ENCODE results near the gene ELP6. TPM values are rescaled to one million over a fixed set of nuclear protein-coding genes. Genes with fewer than 3 reads are reported as not detected.

The ELP6 gene
- total and polyA plus RNA-seq, 2 donors (not counting 1 experiment from before 2014, with no cell fraction given): 29.4 to 32.0 TPM

DNA sequence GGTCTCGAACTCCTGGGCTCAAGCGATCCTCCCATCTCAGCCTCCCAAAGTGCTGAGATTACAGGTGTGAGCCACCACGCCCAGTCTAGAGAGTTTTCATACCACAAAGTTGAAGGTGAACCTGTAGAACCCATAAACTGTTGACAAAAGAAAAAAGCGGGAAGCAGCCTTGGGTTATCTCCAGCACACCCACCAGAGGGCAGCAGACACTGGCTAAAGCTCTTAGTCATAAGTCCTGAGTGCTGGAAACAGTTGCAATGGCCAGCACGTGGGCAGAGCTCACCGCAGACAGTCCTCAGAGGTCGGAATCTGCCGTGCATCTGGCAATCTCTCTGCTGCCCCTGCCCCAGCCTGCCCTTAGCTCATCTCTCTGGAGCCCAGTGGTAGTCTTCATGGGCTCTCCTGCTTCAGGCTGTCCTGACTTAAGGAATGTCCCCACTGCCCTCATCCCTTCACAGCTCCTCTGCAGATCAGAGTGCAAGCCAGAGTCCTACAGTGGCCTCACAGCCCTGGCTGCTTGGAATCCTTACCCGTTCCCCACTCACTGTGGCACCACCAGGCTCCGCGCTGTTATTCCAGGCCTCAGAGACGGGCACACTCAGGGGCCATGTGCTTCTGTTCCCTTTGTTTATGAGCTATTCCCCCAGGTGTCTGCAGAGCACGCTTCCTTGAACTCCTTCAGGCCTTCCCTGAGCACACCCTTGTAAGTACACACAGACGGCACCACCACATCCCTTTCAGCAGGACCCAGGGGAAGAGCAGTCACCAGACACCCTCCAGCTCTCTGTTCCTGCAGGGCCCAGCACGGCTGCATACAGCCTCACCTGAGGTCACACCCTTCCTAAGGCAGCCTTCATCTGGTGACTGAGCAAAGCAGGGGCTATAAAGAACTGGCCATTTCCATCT is 8.8 kb upstream of the ELP6 start:
- TF ChIP-seq EZH2 (IDR thresholded peaks at IDR 0.05; ENCODE audit: borderline replicate concordance, insufficient read depth, low read depth, low read length, poor library complexity, severe bottlenecking): no peak
- TF ChIP-seq, protein P1, sequence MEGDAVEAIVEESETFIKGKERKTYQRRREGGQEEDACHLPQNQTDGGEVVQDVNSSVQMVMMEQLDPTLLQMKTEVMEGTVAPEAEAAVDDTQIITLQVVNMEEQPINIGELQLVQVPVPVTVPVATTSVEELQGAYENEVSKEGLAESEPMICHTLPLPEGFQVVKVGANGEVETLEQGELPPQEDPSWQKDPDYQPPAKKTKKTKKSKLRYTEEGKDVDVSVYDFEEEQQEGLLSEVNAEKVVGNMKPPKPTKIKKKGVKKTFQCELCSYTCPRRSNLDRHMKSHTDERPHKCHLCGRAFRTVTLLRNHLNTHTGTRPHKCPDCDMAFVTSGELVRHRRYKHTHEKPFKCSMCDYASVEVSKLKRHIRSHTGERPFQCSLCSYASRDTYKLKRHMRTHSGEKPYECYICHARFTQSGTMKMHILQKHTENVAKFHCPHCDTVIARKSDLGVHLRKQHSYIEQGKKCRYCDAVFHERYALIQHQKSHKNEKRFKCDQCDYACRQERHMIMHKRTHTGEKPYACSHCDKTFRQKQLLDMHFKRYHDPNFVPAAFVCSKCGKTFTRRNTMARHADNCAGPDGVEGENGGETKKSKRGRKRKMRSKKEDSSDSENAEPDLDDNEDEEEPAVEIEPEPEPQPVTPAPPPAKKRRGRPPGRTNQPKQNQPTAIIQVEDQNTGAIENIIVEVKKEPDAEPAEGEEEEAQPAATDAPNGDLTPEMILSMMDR (IDR thresholded peaks at IDR 0.05): peak; percentile 92
- Histone ChIP-seq H2AFZ (ENCODE audit: insufficient read depth, low read depth, low read length, poor library complexity, severe bottlenecking) (peak overlapping the region; percentile 71), H3K4me1 (ENCODE audit: control insufficient read depth in 2 of 2, insufficient read depth in 2 of 2, low read length in 2 of 2) (peaks cover 3 to 4% of the 10 kb centered on the region in 2 donors), H3K27me3 (replicated peaks in 1 of 4; ENCODE audit: control extremely low read depth in 1 of 4, control insufficient read depth in 3 of 4, insufficient read depth in 4 of 4, low read length in 3 of 4) (no peaks in the 10 kb centered on the region), H4K20me1 (ENCODE audit: control insufficient read depth, insufficient read depth, low read length, poor library complexity, severe bottlenecking) (no peaks in the 10 kb centered on the region), H3K27ac (ENCODE audit: low read length in 2 of 2) (no peak overlapping the region), H3K9me3 (ENCODE audit: control extremely low read depth in 1 of 3, control insufficient read depth in 2 of 3, insufficient read depth in 1 of 3, low read length in 2 of 3) (peaks cover 0 to 2% (median 0%) of the 10 kb centered on the region in 3 donors), H3K4me2 (replicated peaks; ENCODE audit: low read depth, low read length, poor library complexity, severe bottlenecking) (peak overlapping the region; percentile 51), H3K79me2 (ENCODE audit: control insufficient read depth, insufficient read depth, low read length) (no peaks in the 10 kb centered on the region), H3K4me3 (ENCODE audit: control extremely low read depth in 1 of 5, extremely low read depth in 1 of 5, insufficient read depth in 1 of 5, low read depth in 2 of 5, low read length in 4 of 5) (no peak overlapping the region), H3K9ac (ENCODE audit: low read length) (no peak overlapping the region), H3K36me3 (replicated peaks in 1 of 2; ENCODE audit: control extremely low read depth in 1 of 2, control insufficient read depth in 1 of 2, extremely low read depth in 1 of 2, insufficient read depth in 2 of 2, low read length in 1 of 2) (no peaks in the 10 kb centered on the region)
- intact Hi-C loops (cut with micrococcal nuclease): loop anchor here (1.0 kb wide), 3 partner anchors 9 to 468 kb away; partner anchors contain the start of gene ELP6
- no peak overlapping the region for H3K4me3 Mint-ChIP-seq
- peaks cover 9% of the 10 kb centered on the region for H3K4me1 Mint-ChIP-seq
- 47% methylated on average over 15 of the region's 15 CpGs for WGBS (ENCODE audit: insufficient coverage)
- H3K27me3 Mint-ChIP-seq: no peaks in the 10 kb centered on the region
- ChIA-PET POLR2A (interaction anchor here (1.1 kb wide), 1 partner anchor 267 kb away, joined by 11 read pairs; no protein-coding TSS in a partner anchor), CTCF (interaction anchor here (0.7 to 3.9 kb wide), 30 partner anchors 9 to 635 kb away, joined by 3 to 93 read pairs (median 4); partner anchors contain the start of genes DHX30 and ELP6)
- peak; percentile 83 for DNase-seq
- H3K27ac Mint-ChIP-seq: no peak overlapping the region
- peak; percentile 95 for ATAC-seq (ENCODE audit: low read depth)
- H3K9me3 Mint-ChIP-seq (ENCODE audit: insufficient read depth): no peaks in the 10 kb centered on the region

DNA sequence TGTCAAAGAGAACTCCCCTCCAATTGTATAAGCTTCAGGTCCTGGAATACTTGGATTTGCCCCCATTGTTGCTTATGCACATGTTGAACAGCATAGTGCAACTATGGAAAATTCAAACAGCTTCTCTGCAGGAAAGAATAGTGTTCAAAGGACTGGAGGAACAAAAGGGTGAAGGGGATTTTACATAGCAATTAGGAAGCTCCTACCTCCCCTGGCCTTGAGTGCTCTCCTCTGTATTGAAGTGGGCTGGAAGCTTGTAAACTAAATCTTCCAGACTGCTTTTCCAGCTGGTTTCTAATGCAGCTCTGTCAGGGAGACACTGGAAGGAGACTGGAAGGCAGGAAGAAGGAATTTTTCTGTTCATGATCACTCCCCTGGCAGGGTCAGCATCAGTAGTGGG is 7.2 kb upstream of the ELP6 start:
- Histone ChIP-seq H2AFZ (ENCODE audit: insufficient read depth, low read depth, low read length, poor library complexity, severe bottlenecking) (no peak overlapping the region), H3K9me3 (ENCODE audit: control extremely low read depth in 1 of 3, control insufficient read depth in 2 of 3, insufficient read depth in 1 of 3, low read length in 2 of 3) (no peaks in the 10 kb centered on the region), H3K9ac (ENCODE audit: low read length) (no peak overlapping the region), H3K4me2 (replicated peaks; ENCODE audit: low read depth, low read length, poor library complexity, severe bottlenecking) (no peak overlapping the region), H3K4me1 (ENCODE audit: control insufficient read depth in 2 of 2, insufficient read depth in 2 of 2, low read length in 2 of 2) (peaks cover 3 to 4% of the 10 kb centered on the region in 2 donors), H3K4me3 (ENCODE audit: control extremely low read depth in 1 of 5, extremely low read depth in 1 of 5, insufficient read depth in 1 of 5, low read depth in 2 of 5, low read length in 4 of 5) (no peak overlapping the region), H3K27me3 (replicated peaks in 1 of 4; ENCODE audit: control extremely low read depth in 1 of 4, control insufficient read depth in 3 of 4, insufficient read depth in 4 of 4, low read length in 3 of 4) (no peaks in the 10 kb centered on the region), H3K79me2 (ENCODE audit: control insufficient read depth, insufficient read depth, low read length) (no peaks in the 10 kb centered on the region), H4K20me1 (ENCODE audit: control insufficient read depth, insufficient read depth, low read length, poor library complexity, severe bottlenecking) (no peaks in the 10 kb centered on the region), H3K27ac (ENCODE audit: low read length in 2 of 2) (no peak overlapping the region), H3K36me3 (replicated peaks in 1 of 2; ENCODE audit: control extremely low read depth in 1 of 2, control insufficient read depth in 1 of 2, extremely low read depth in 1 of 2, insufficient read depth in 2 of 2, low read length in 1 of 2) (no peaks in the 10 kb centered on the region)
- H3K4me1 Mint-ChIP-seq: peaks cover 7% of the 10 kb centered on the region
- no peaks in the 10 kb centered on the region for H3K9me3 Mint-ChIP-seq (ENCODE audit: insufficient read depth)
- no peak for DNase-seq
- no peak for TF ChIP-seq EZH2 (IDR thresholded peaks at IDR 0.05; ENCODE audit: borderline replicate concordance, insufficient read depth, low read depth, low read length, poor library complexity, severe bottlenecking)
- TF ChIP-seq, protein P1 (IDR thresholded peaks at IDR 0.05): no peak
- H3K27ac Mint-ChIP-seq: no peak overlapping the region
- ChIA-PET CTCF (interaction anchor here (0.6 to 3.9 kb wide), 12 partner anchors 79 to 630 kb away, joined by 3 to 93 read pairs (median 8); partner anchors contain the start of gene DHX30), POLR2A (interaction anchor here (0.6 kb wide), 1 partner anchor 1034 kb away, joined by 5 read pairs; no protein-coding TSS in a partner anchor)
- H3K27me3 Mint-ChIP-seq: no peaks in the 10 kb centered on the region
- no peak for ATAC-seq (ENCODE audit: low read depth)
- intact Hi-C loops (cut with micrococcal nuclease): no loop called here
- no peak overlapping the region for H3K4me3 Mint-ChIP-seq

Measured in B cell (primary cell).